ENCODE results near the gene NEK9.

- TF ChIP-seq CTCF (IDR thresholded peaks at IDR 0.05) (no peak), POLR2AphosphoS5 (IDR thresholded peaks at IDR 0.05) (no peak), POLR2A (IDR thresholded peaks at IDR 0.05) (no peak)
These were observed 85.2 kb downstream of the NEK9 start for GRCh38 chr14:75041613-75042012.
